Dendritic cell treated with granulocyte-macrophage colony-stimulating factor and Interleukin-4, amounts not matched to agents 40 ng/mL and 50 ng/mL, for 4 days (primary cell): ENCODE data around the gene MAPK8IP3.
A peak's percentile ranks its signal among the peaks of the same experiment; 100 is the strongest.

ENCODE experiments used
- H3K27ac Mint-ChIP-seq: one replicate; pipeline ENCODE4 v1.8.0; 2022; ENCODE audit warnings: mild to moderate bottlenecking, mixed read lengths
- H3K27me3 Mint-ChIP-seq: one replicate; pipeline ENCODE4 v1.8.0; 2022; ENCODE audit warnings: mild to moderate bottlenecking, mixed read lengths
- H3K36me3 Mint-ChIP-seq: one replicate; pipeline ENCODE4 v1.8.0; 2022; ENCODE audit warnings: low read depth, mixed read lengths
- H3K4me1 Mint-ChIP-seq: one replicate; pipeline ENCODE4 v1.8.0; 2022; ENCODE audit warnings: low read depth, mixed read lengths
- H3K4me3 Mint-ChIP-seq: one replicate; pipeline ENCODE4 v1.8.0; 2022; ENCODE audit warnings: mild to moderate bottlenecking, moderate library complexity, mixed read lengths
- H3K9me3 Mint-ChIP-seq: one replicate; pipeline ENCODE4 v1.8.0; 2022; ENCODE audit warnings: mixed read lengths
- intact Hi-C: fragments of 100-400 bp; cut with micrococcal nuclease; formaldehyde crosslinking; loops from one replicate; pipeline ENCODE4 v1.15.0; 2022

MAPK8IP3 gene

DNA sequence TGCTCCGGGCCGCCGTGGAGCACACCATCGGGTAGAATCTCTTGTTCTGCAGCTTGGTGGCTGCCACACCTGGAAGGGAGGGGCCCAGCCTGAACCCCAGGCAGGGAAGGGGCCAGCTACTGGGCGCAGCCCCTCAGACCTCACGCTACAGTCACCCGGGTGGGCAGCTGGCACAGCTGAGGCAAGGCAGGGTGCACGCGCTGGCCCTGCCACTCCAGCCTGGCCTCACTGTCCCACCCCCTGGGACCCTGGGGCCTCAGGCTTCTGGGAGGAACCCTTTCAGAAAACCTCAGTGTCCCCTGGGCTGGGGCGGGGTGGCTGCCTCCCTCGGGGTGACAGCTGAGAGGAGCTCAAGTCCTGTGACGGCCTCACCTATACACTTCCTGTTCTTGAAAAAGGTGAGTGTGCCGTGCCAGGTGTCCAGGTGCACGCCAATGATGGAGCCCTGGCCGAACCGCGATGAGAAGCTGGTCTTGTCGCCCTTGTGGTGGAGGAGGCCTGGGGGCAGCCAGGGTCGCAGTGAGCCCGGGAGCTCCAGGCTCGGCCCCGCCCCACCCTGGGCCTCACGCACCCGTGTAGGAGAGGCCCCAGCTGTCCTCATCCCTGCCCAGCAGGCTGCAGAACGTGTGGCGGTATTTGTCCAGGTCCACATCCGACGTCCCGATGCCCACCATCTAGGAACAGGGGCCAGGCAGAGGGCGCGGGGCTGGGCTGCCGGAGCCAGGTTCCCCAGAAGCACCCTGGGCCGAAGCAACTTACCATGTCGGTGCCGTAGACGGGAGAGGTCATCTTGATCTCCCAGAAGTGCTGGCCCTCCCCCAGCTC lies 71.6 kb downstream of the MAPK8IP3 start:
- H3K4me3 Mint-ChIP-seq, result no peak overlapping the region
- no peak overlapping the region for H3K27ac Mint-ChIP-seq
- H3K9me3 Mint-ChIP-seq, result no peaks in the 10 kb centered on the region
- H3K36me3 Mint-ChIP-seq, result peaks cover 89% of the 10 kb centered on the region
- intact Hi-C loops, result no loop called here
- peaks cover 47% of the 10 kb centered on the region for H3K4me1 Mint-ChIP-seq
- no peaks in the 10 kb centered on the region for H3K27me3 Mint-ChIP-seq

DNA sequence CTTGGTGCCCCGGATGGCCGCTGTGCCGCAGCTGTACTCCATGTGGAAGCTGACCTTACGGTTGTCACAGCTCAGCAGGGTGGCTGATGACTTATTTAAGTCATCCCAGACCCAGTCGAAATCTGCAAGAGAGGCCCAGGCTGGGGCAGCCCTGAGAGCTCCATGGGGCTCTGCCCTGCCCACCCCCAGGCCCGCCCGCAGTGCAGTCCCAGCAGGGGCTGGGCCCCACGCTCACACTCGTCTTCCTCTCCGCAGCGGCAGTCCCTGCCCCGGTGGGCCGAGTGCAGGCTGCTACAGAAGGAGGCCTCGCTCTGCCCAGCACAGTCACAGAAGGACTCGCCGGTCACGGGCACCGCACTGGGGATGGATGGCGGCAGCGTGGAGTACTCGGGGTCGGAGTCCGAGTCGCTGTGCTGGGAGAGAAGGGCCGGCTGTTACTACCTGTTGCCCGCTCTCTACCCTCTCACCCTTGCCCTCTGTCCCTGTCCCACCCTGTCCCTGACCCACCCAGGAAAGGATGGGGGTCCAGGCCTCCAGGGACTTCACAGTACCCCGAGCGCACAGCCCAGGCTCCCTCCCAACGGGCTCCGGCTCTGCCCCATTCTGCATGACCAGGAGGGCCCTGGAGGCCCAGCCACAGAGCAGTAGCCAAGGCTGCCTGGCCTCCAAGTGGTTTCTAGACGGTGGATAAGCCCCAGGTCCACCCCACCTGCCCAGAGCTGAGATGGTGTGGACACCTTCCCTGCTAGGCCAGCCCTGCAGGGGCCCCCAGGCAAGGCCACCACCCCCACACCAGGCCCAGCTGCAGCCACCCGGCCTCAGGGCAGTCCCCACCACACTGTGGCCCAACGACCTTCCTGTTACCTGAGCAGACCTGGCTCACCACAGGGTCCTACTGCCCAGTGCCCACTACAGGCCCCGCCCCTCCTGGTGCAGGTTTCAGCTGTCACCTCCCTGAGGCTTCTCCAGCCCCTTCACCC lies 72.5 kb downstream of the MAPK8IP3 start:
- H3K9me3 Mint-ChIP-seq, result no peaks in the 10 kb centered on the region
- H3K27ac Mint-ChIP-seq, result peak overlapping the region; percentile 7
- intact Hi-C loops, result no loop called here
- H3K27me3 Mint-ChIP-seq, result no peaks in the 10 kb centered on the region
- no peak overlapping the region for H3K4me3 Mint-ChIP-seq
- peaks cover 51% of the 10 kb centered on the region for H3K4me1 Mint-ChIP-seq
- H3K36me3 Mint-ChIP-seq, result peaks cover 84% of the 10 kb centered on the region

DNA sequence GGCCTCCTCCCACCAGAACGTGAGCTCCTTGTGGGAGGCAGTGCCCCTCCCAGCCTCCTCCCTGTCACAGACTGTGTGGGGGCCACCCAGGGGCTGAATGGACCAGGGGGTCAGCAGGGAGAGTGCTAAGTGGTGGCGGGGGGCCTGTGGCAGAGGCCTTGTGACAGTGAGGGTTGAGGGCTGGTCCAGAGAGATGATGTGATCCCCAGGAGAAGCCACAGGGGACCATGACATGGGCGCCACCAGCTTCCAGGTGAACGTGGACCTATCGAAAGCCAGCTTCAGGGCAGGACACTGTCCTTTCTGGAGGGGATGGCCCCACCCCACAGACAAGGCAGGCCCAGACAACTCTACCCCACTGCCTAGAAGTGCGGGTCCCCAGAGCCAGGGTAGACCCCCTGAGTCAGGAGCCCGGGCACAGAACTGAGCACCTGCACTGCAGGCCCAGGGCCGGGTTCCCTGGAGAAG lies 73.3 kb downstream of the MAPK8IP3 start:
- H3K27me3 Mint-ChIP-seq, result no peaks in the 10 kb centered on the region
- H3K4me3 Mint-ChIP-seq, result no peak overlapping the region
- no peaks in the 10 kb centered on the region for H3K9me3 Mint-ChIP-seq
- intact Hi-C loops, result no loop called here
- H3K36me3 Mint-ChIP-seq, result peaks cover 79% of the 10 kb centered on the region
- peaks cover 53% of the 10 kb centered on the region for H3K4me1 Mint-ChIP-seq
- H3K27ac Mint-ChIP-seq, result peak overlapping the region; percentile 7

DNA sequence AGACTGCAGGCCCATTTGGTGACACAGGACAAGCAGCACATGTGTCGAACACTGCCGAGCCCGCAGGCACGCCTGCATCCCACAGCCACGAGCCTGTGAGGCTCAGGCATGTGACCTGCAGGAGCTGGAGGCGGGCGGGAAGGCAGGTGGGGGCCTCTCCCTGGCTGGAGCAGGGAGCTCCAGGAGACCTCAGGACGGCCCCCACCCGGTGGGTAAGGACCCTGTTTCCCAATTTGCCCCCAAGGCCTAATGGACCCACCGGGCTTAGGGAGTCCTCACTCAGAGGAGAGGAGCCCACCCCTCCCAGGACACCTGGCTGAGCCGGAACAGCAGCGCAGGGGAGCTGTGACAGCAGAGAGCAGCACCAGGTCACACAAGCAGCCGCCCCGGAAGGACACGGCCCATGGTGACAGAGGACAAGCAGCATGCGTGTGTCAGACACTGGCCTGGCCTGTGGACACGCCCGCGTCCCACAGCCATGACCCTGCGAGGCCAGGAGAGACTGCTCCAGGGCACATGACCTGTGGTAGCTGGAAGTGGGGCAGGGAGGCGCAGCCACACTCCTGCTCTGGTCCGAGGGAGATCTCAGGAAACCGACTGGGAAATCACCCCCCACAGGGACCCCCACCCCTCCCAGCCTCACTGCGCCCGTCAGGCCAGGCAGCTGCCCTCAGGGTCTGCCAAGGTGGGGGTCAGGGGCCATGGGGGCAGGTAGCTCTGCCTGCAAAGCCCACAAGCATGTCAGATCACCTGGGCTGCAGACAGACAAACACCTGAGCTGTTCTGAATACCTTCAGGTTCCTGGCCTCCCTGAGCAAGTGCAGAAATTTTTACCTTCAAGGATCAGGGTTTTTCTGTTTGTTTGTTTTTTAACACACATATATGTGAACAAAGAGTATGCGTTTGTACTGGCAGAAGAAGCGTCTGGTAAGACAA lies 74.0 kb downstream of the MAPK8IP3 start:
- H3K4me3 Mint-ChIP-seq, result peak overlapping the region; percentile 9
- H3K9me3 Mint-ChIP-seq, result no peaks in the 10 kb centered on the region
- intact Hi-C loops, result no loop called here
- peaks cover 78% of the 10 kb centered on the region for H3K36me3 Mint-ChIP-seq
- H3K27me3 Mint-ChIP-seq, result no peaks in the 10 kb centered on the region
- peaks cover 49% of the 10 kb centered on the region for H3K4me1 Mint-ChIP-seq
- no peak overlapping the region for H3K27ac Mint-ChIP-seq

DNA sequence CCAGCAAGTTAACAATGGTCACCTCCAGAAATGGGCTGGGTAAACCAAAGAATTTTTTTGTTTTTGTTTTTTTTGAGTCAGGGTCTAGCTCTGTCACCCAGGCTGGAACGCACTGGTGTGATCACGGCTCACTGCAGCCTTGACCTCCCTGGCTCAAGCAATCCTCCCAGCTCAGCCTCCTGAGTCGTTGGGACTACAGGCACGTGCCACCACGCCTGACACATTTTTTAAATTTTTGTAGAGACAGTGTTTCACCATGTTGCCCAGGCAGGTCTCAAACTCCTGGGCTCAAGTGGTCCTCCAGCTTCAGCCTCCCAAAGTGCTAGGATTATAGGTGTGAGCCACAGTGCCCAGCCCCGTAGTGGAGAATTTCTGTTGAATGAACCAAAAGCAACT lies 74.7 kb downstream of the MAPK8IP3 start:
- Mint-ChIP-seq H3K36me3 (peaks cover 78% of the 10 kb centered on the region), H3K4me1 (peaks cover 49% of the 10 kb centered on the region), H3K4me3 (peak overlapping the region; percentile 85), H3K27me3 (no peaks in the 10 kb centered on the region), H3K9me3 (no peaks in the 10 kb centered on the region), H3K27ac (no peak overlapping the region)
- intact Hi-C loops, result no loop called here

DNA sequence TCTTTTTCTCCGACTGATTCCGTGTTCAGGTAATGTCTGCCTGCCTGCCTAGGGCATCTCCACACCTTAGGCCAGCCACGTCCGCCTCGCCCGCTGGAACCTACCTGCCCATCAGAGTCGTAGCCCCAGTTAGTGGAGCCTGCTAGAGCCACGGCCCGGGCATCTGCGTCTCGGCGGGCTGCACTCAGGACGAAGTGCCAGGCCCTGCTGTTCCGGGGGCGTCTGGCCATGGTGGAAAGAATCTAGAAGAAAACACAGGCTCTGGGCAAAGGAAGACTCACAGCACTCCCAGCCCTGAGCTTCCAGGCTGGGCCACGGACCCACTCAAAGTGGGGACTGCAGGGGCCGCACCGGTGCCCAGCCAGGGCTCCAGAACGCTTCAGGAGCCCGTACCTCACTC lies 75.3 kb downstream of the MAPK8IP3 start:
- Mint-ChIP-seq H3K27me3 (no peaks in the 10 kb centered on the region), H3K36me3 (peaks cover 78% of the 10 kb centered on the region), H3K4me1 (peaks cover 49% of the 10 kb centered on the region), H3K4me3 (peak overlapping the region; percentile 85), H3K27ac (peak overlapping the region; percentile 84), H3K9me3 (no peaks in the 10 kb centered on the region)
- intact Hi-C loops, result no loop called here

DNA sequence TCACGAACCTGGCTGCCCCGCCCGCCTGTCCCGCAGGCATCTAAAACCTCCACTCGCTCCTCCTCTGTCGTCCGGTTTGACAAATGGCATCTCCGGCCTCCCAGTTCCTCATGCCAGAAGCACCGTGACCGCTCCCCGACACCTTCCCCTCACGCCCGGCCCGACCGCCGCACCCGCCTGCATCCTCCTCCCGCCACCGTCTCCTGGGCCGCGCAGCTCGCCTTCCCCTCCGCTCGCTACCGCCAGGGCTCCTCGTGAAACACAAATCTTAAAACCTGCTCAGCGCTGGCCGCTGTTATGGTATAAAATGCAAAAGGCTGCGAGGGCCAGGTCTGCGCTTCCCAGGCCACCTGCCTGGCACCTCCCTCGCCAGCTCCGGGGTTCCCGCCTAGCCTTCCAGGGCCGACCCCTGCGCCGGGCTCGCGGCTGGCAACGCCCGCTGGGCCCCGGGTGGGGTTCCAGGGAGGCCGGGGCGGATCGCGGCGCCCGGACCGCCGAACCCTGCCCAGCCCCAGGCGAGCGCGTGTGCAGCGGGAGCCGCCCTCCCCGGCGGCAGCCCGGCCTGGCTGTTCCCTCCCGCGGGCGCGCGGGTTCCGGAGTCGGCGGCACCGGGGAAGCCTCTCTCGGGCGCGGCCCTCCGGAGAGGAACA lies 75.9 kb downstream of the MAPK8IP3 start:
- H3K27me3 Mint-ChIP-seq, result no peaks in the 10 kb centered on the region
- peaks cover 46% of the 10 kb centered on the region for H3K4me1 Mint-ChIP-seq
- peaks cover 78% of the 10 kb centered on the region for H3K36me3 Mint-ChIP-seq
- intact Hi-C loops, result loop anchor here (1.0 kb wide), 1 partner anchor 9 kb away; the partner anchor contains the start of gene MRPS34
- H3K9me3 Mint-ChIP-seq, result no peaks in the 10 kb centered on the region
- H3K27ac Mint-ChIP-seq, result peak overlapping the region; percentile 84
- H3K4me3 Mint-ChIP-seq, result peak overlapping the region; percentile 85

DNA sequence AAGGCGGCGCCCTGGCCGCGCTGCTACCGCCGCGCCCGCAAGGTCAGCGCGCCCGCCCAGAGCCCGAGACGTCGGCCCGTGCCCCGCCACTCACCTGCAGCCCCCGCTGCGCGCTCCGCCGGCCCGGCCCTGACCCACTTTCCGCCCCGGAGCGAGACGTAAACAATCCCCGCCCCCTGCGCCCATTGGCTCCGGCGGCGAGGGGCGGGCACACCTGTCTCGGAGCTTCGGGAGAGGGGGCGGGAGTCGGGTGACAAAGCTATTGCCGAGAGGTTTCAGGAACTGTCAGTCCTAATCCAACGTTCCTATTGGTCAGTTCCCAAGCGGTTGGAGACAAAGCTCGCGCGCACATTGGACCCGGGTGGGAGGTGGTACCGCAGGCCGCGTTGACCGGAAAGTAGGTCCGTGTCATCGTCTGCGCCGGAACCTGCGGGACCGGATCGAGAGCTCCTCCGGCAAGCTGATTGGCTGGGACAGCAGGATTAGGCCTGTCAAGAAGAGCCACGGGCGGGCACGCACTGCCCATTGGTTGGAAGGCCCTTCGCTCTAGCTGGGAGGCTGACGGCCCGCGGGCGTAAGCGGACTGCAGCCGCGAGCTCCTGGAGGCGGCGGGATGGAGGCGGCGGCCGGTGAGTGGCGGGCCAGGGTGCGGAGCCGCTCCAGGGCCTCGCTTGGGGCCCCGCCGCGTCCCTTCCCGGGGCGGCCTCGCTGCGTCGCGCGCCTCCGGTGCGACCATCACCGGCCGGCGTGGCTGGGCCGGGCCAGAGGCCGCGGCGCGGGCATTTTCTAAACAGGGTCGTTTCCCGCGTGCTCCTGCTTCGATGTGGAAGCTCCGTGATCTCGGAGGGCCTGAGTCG lies 76.6 kb downstream of the MAPK8IP3 start, which contains the start of the genes NUBP2 and SPSB3:
Gene NUBP2 (plus strand): TSS at position 553 of the 857 bp plus-strand sequence. CDS start 61 bp downstream, at position 614.
Gene SPSB3 (minus strand): TSS at position 164 of the 857 bp plus-strand sequence. CDS start 1,088 bp downstream, outside the sequence.
- peak within 1 kb of the TSS; percentile 85 for H3K4me3 Mint-ChIP-seq
- H3K4me1 Mint-ChIP-seq, result peaks cover 44% of the 10 kb centered on the region
- no peaks in the 10 kb centered on the region for H3K9me3 Mint-ChIP-seq
- peak within 1 kb of the TSS; percentile 84 for H3K27ac Mint-ChIP-seq
- H3K27me3 Mint-ChIP-seq, result no peaks in the 10 kb centered on the region
- intact Hi-C loops, result loop anchor here (1.0 kb wide), 1 partner anchor 9 kb away; the partner anchor contains the start of gene MRPS34
- H3K36me3 Mint-ChIP-seq, result peaks cover 78% of the 10 kb centered on the region

DNA sequence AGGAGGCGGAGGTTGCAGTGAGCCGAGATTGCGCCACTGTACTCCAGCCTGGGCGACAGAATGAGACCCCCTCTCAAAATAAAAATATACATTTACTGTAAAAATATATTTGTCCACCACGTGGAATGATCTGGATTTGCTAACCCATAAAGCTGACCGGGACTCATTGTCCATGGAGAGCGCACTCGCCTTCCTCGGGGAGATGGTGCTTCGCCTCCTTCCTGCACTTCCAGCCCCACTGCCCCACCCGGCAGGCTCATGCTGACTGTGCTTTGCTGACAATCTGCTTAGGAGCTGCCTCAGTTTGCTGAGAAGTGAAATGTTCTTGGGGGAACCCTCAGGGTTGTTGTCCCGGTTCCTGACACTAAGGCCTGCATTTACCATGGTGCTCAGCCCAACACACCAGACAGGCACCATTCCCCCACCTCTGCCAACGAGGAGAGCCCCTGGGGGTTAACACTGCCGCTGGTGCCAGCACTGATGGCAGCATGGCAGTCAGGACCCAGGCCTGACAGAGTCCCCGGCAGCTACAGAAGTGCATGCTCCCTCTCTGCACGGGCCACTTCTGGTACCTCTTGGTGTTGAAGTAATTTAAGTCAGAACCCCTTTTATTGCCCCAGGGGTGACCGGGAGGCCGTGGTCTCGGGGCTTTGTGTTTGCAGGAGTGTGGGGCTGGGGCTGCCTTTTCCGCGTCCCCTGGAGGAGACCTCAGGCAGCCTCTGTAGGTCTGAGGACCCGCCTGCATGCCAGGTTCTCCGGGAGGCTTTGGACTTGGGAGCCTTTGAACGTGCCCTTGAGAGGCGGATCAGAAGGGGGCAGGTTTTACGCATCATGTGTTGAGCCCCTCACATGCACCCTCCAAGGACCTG lies 79.2 kb downstream of the MAPK8IP3 start:
- H3K4me1 Mint-ChIP-seq, result peaks cover 33% of the 10 kb centered on the region

DNA sequence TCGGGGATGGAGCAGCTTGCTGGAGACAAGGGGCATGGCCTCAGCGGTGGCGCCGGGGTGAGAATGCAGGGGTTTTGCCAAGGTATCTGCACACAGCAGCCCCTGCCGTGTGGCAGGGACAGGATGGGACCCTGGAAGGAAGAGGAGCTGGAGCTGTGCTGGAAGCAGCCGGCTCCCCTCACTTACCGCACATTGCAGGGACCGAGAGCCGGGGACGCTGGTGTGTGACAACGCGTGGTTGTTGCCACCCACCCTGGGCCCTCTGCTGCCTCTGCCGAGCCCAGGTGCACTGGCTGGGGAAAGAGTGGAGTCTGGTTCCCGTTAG lies 79.8 kb downstream of the MAPK8IP3 start:
- Mint-ChIP-seq H3K9me3 (no peaks in the 10 kb centered on the region), H3K4me1 (peaks cover 31% of the 10 kb centered on the region), H3K27me3 (no peaks in the 10 kb centered on the region), H3K4me3 (no peak overlapping the region), H3K27ac (no peak overlapping the region), H3K36me3 (peaks cover 79% of the 10 kb centered on the region)
- intact Hi-C loops, result no loop called here

More for the DNA sequence above, 79.2 kb downstream of the MAPK8IP3 start:
- H3K4me3 Mint-ChIP-seq, result no peak overlapping the region
- intact Hi-C loops, result no loop called here
- no peaks in the 10 kb centered on the region for H3K9me3 Mint-ChIP-seq
- H3K27ac Mint-ChIP-seq, result no peak overlapping the region
- H3K36me3 Mint-ChIP-seq, result peaks cover 78% of the 10 kb centered on the region
- H3K27me3 Mint-ChIP-seq, result no peaks in the 10 kb centered on the region

DNA sequence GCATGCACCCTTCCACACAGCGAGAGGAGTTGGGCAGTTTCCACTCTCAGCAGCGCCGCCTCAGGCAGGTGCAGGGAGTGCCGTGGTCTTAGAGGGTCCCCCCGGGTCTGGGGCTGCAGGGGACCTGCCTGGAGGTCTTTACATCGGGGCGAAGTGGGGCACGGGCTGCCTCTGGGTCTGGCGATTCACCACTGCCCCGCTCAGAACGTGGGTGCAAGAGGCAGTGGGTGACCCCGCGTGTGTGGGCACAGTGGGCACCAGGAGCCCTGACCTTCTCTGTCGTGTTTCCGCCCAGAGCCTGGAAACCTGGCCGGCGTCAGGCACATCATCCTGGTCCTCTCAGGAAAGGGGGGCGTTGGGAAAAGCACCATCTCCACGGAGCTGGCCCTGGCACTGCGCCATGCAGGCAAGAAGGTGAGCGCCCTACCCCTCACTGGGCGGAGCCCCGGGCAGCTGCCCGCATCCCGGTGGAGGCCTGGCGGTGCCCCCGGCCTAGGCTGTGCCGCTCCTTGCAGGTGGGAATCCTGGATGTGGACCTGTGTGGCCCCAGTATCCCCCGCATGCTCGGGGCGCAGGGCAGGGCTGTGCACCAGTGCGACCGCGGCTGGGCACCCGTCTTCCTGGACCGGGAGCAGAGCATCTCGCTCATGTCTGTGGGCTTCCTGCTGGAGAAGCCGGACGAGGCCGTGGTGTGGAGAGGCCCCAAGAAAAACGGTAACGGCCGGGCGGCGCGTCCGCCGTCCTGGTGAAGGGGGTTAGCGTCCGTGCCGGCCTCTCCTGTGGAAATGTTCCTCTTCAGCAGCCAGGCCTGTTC lies 80.5 kb downstream of the MAPK8IP3 start:
- Mint-ChIP-seq H3K27ac (no peak overlapping the region), H3K36me3 (peaks cover 79% of the 10 kb centered on the region), H3K9me3 (no peaks in the 10 kb centered on the region), H3K4me3 (no peak overlapping the region), H3K4me1 (peaks cover 24% of the 10 kb centered on the region), H3K27me3 (no peaks in the 10 kb centered on the region)
- intact Hi-C loops, result no loop called here
